ENCODE data around the gene ERCC2. TPM values are rescaled to one million over a fixed set of nuclear protein-coding genes. Genes with fewer than 3 reads are reported as not detected.
"Not testable (repeated sequence)": the region's sequence is repeated elsewhere in the genome, so short reads cannot be mapped to it uniquely, and the experiment has no call there.

ERCC2 gene
- total and polyA plus RNA-seq, 3 donors from 2014 or later: 37.5 to 49.8 (median 46.4) TPM

DNA sequence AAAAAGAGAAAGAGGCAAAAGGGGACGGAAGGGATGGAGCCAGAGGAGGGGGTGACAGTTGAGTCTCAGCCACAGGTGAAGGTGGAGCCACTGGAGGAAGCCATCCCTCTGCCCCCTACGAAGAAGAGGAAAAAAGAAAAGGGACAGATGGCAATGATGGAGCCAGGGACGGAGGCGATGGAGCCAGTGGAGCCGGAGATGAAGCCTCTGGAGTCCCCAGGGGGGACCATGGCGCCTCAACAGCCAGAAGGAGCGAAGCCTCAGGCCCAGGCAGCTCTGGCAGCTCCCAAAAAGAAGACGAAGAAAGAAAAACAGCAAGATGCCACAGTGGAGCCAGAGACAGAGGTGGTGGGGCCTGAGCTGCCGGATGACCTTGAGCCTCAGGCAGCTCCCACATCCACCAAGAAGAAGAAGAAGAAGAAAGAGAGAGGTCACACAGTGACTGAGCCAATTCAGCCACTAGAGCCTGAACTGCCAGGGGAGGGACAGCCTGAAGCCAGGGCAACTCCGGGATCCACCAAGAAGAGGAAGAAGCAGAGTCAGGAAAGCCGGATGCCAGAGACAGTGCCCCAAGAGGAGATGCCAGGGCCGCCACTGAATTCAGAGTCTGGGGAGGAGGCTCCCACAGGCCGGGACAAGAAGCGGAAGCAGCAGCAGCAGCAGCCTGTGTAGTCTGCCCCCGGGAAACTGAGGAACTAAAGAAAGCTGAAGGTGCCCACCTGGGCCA is 38.6 kb upstream of the ERCC2 start:
- intact Hi-C loops (cut with DNase I; ENCODE audit: low total_unique reads): no loop called here
- Histone ChIP-seq H3K4me1 (peaks cover 15% of the 10 kb centered on the region), H3K9me3 (no peaks in the 10 kb centered on the region), H3K36me3 (ENCODE audit: low read depth, missing control alignments) (no peaks in the 10 kb centered on the region), H3K4me3 (no peak overlapping the region), H3K27ac (peak overlapping the region; percentile 46 to 50), H3K27me3 (no peaks in the 10 kb centered on the region)
- DNase-seq: peak; percentile 49
- 62 to 64% methylated on average over 13 to 15 of the region's 15 CpGs for WGBS, 2 donors
- TF ChIP-seq POLR2A (IDR thresholded peaks at IDR 0.05): no peak
- TF ChIP-seq, protein P1, sequence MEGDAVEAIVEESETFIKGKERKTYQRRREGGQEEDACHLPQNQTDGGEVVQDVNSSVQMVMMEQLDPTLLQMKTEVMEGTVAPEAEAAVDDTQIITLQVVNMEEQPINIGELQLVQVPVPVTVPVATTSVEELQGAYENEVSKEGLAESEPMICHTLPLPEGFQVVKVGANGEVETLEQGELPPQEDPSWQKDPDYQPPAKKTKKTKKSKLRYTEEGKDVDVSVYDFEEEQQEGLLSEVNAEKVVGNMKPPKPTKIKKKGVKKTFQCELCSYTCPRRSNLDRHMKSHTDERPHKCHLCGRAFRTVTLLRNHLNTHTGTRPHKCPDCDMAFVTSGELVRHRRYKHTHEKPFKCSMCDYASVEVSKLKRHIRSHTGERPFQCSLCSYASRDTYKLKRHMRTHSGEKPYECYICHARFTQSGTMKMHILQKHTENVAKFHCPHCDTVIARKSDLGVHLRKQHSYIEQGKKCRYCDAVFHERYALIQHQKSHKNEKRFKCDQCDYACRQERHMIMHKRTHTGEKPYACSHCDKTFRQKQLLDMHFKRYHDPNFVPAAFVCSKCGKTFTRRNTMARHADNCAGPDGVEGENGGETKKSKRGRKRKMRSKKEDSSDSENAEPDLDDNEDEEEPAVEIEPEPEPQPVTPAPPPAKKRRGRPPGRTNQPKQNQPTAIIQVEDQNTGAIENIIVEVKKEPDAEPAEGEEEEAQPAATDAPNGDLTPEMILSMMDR (IDR thresholded peaks at IDR 0.05): no peak

GRCh38 chr19:45408121-45408520 is 37.7 kb upstream of the ERCC2 start:
- intact Hi-C loops (cut with DNase I; ENCODE audit: low total_unique reads): no loop called here
- no peaks in the 10 kb centered on the region for H3K36me3 ChIP-seq (ENCODE audit: low read depth, missing control alignments)
- no peaks in the 10 kb centered on the region for H3K27me3 ChIP-seq
- H3K9me3 ChIP-seq: no peaks in the 10 kb centered on the region
- H3K4me3 ChIP-seq: no peak overlapping the region
- H3K4me1 ChIP-seq: peaks cover 22% of the 10 kb centered on the region
- TF ChIP-seq, protein P1 (IDR thresholded peaks at IDR 0.05): no peak
- TF ChIP-seq POLR2A (IDR thresholded peaks at IDR 0.05): no peak
- 88 to 94% methylated on average over 7 to 8 of the region's 8 CpGs for WGBS, 2 donors
- DNase-seq: no peak
- peak overlapping the region in 1 of 2 donors; percentile 46 for H3K27ac ChIP-seq

DNA sequence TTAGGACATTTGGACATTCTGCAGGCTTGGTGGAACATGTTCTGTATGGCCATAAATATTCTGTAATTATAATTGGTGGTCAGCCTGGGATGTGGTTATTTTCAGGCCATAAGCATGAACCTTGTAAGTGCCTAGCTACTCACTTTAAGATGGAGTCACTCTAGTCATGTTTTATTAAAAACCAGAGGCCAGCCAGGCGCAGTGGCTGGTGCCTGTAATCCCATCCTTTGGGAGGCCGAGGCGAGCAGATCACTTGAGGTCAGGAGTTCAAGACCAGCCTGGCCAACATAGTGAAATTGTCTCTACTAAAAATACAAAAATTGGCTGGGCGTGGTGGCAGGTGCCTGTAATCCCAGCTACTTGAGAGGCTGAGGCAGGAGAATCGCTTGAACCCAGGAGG is 37.2 kb upstream of the ERCC2 start:
- H3K27ac ChIP-seq; H3K4me3 ChIP-seq; intact Hi-C loops (cut with DNase I; ENCODE audit: low total_unique reads); DNase-seq; H3K36me3 ChIP-seq (ENCODE audit: low read depth, missing control alignments); H3K27me3 ChIP-seq; H3K9me3 ChIP-seq: not testable (repeated sequence)
- WGBS, 2 donors: 84 to 85% methylated on average over 5 of the region's 5 CpGs
- peaks cover 25% of the 10 kb centered on the region for H3K4me1 ChIP-seq

DNA sequence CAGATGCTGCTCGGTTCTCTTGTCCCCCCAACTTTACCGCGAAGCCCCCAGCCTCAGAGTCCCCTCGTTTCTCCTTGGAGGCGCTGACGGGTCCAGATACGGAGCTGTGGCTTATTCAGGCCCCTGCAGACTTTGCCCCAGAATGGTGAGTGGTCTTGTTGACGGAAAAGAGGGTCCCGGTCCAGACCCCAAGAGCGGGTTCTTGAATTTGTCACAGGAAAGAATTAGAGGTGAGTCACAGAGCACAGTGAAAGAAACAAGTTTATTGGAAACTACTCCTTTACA is 36.7 kb upstream of the ERCC2 start:
- no peaks in the 10 kb centered on the region for H3K9me3 ChIP-seq
- no peaks in the 10 kb centered on the region for H3K27me3 ChIP-seq
- TF ChIP-seq, protein P1 (IDR thresholded peaks at IDR 0.05): no peak
- TF ChIP-seq POLR2A (IDR thresholded peaks at IDR 0.05): no peak
- H3K27ac ChIP-seq: peak overlapping the region in 1 of 2 donors; percentile 92
- intact Hi-C loops (cut with DNase I; ENCODE audit: low total_unique reads): no loop called here
- H3K36me3 ChIP-seq (ENCODE audit: low read depth, missing control alignments): no peaks in the 10 kb centered on the region
- H3K4me3 ChIP-seq: peak overlapping the region; percentile 63 to 71
- 0% methylated on average over 10 of the region's 10 CpGs for WGBS, 2 donors
- no peak for DNase-seq
- H3K4me1 ChIP-seq: peaks cover 30% of the 10 kb centered on the region

DNA sequence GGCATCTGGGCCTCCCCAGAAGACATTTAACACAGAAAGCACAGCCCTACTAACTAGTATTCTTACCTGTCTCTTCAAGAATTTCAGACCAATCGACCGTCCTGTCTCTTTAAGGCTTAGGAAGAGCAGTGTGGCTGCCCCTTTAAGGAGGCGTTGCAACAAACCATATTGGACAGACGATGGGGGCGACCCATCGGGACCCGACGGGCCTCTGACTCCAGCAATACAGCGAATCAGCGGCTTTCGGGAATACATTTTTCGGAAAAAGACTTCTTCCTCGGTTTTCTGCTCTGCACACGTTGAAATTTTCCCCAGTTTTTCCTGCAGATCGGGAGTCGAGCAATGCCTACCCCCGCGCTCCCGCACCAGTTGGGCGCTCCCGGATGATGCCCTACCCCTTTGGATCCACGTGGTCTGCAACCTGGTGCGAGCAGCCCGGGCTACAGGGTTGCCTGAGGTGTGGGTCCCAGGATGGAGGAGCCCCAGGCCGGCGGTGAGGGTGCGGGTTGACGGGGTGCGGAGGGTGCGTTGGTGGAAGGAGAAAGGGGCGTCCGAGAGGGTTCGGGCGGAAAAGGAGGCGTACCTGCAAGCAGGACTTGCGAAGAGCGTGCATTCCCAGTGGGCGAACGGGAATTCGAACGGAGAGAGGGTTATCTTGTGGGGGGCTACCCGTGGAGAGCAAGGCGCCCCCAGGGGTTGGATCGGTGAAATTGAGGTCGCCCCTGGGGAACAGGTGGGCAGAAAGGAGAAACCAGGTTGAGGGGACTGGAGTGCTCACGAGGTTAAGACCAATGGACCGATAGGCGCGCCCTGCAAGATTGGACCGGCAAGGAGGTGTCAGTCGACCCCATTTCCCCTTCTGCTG is 36.1 kb upstream of the ERCC2 start, which contains the start of gene POLR1G:
Gene POLR1G, plus strand, starts transcription at position 419 of the 865 bp plus-strand sequence. Its CDS starts 53 bp downstream, at position 472.
- H3K36me3 ChIP-seq (ENCODE audit: low read depth, missing control alignments): no peaks in the 10 kb centered on the region

More for the DNA sequence above, 36.1 kb upstream of the ERCC2 start, which contains the start of gene POLR1G:
- H3K27ac ChIP-seq: peak within 1 kb of the TSS; percentile 83 to 92
- H3K9me3 ChIP-seq: no peaks in the 10 kb centered on the region
- H3K4me1 ChIP-seq: peaks cover 30% of the 10 kb centered on the region
- TF ChIP-seq POLR2A (IDR thresholded peaks at IDR 0.05): no peak
- TF ChIP-seq, protein P1 (IDR thresholded peaks at IDR 0.05): peak in 2 of 3 experiments; percentile 50 to 67
- H3K4me3 ChIP-seq: peak within 1 kb of the TSS; percentile 63 to 71
- 0% methylated on average over 45 to 51 of the region's 51 CpGs for WGBS, 2 donors
- no peaks in the 10 kb centered on the region for H3K27me3 ChIP-seq
- intact Hi-C loops (cut with DNase I; ENCODE audit: low total_unique reads): no loop called here
- DNase-seq: peak; percentile 88

Data from testis (tissue), 3 donors.